Measurements from ENCODE around the gene NRXN3. TPM values are rescaled to one million over a fixed set of nuclear protein-coding genes. Genes with fewer than 3 reads are reported as not detected.

NRXN3 gene
- total RNA-seq, 1 experiment from 2014 or later, result not detected

GRCh38 chr14:78175412-78175811 is 5.2 kb downstream of the NRXN3 start:
- POLR2A ChIA-PET (ENCODE audit: unreplicated experiment), result no interaction called here
- intact Hi-C loops (cut with micrococcal nuclease; ENCODE audit: unreplicated experiment), result no loop called here

DNA sequence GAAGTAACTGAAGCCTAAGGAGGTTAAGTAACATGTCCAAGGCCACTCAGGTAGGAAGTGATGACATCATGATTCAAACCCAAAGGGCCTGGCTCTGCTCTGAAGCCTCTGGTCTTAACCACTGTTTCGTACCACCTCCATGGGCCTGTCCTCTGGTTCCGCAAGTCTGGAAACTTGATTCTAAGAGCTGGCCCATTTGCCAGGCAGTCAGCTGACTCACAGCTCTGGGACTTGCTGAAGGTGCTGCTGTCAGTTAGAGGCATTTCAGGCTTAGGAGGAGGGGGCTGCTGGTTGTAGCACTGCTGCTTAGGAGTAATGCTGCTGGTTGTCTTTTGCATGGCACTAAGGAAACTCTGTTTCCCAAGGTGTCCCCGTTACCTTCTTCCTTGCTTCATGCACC is 7.9 kb downstream of the NRXN3 start:
- CTCF ChIA-PET, result no interaction called here

More at GRCh38 chr14:78175412-78175811, 5.2 kb downstream of the NRXN3 start:
- H3K36me3 ChIP-seq (ENCODE audit: low read depth), result no peaks in the 10 kb centered on the region
- no peak overlapping the region for H3K4me2 ChIP-seq
- H2AFZ ChIP-seq, result no peak overlapping the region
- no peaks in the 10 kb centered on the region for H4K20me1 ChIP-seq (ENCODE audit: insufficient read depth)
- no peak overlapping the region for H3K4me3 ChIP-seq
- CTCF ChIA-PET, result no interaction called here
- H3K79me2 ChIP-seq (ENCODE audit: low read depth), result no peaks in the 10 kb centered on the region
- no peaks in the 10 kb centered on the region for H3K9me3 ChIP-seq (ENCODE audit: insufficient read depth, low read depth)
- peaks cover 86% of the 10 kb centered on the region for H3K27me3 ChIP-seq (ENCODE audit: insufficient read depth, low read depth)
- no peak for DNase-seq
- no peaks in the 10 kb centered on the region for H3K4me1 ChIP-seq (replicated peaks; ENCODE audit: insufficient read depth)
- BruUV-seq (replicated peaks), result no TSS peak
- no peaks in the 10 kb centered on the region for H3K9me2 ChIP-seq (ENCODE audit: insufficient read depth)
- H3F3A ChIP-seq (ENCODE audit: insufficient read depth, low read depth), result no peaks in the 10 kb centered on the region
- no peak overlapping the region for H3K27ac ChIP-seq
- TF ChIP-seq EZH2 (IDR thresholded peaks at IDR 0.05; ENCODE audit: low read depth), result no peak
- TF ChIP-seq, protein P1, sequence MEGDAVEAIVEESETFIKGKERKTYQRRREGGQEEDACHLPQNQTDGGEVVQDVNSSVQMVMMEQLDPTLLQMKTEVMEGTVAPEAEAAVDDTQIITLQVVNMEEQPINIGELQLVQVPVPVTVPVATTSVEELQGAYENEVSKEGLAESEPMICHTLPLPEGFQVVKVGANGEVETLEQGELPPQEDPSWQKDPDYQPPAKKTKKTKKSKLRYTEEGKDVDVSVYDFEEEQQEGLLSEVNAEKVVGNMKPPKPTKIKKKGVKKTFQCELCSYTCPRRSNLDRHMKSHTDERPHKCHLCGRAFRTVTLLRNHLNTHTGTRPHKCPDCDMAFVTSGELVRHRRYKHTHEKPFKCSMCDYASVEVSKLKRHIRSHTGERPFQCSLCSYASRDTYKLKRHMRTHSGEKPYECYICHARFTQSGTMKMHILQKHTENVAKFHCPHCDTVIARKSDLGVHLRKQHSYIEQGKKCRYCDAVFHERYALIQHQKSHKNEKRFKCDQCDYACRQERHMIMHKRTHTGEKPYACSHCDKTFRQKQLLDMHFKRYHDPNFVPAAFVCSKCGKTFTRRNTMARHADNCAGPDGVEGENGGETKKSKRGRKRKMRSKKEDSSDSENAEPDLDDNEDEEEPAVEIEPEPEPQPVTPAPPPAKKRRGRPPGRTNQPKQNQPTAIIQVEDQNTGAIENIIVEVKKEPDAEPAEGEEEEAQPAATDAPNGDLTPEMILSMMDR (conservative IDR thresholded peaks at IDR 0.05), result no peak

GRCh38 chr14:78178971-78179370 is 8.8 kb downstream of the NRXN3 start:
- no peak for DNase-seq
- ChIA-PET CTCF (no interaction called here), POLR2A (ENCODE audit: unreplicated experiment) (no interaction called here)
- H3K27me3 ChIP-seq (ENCODE audit: insufficient read depth, low read depth), result peaks cover 87% of the 10 kb centered on the region
- intact Hi-C loops (cut with micrococcal nuclease; ENCODE audit: unreplicated experiment), result no loop called here
- no peaks in the 10 kb centered on the region for H3K9me2 ChIP-seq (ENCODE audit: insufficient read depth)
- no peak overlapping the region for H3K4me3 ChIP-seq
- no peaks in the 10 kb centered on the region for H3K79me2 ChIP-seq (ENCODE audit: low read depth)
- no peak overlapping the region for H3K4me2 ChIP-seq
- H3F3A ChIP-seq (ENCODE audit: insufficient read depth, low read depth), result no peaks in the 10 kb centered on the region
- H2AFZ ChIP-seq, result no peak overlapping the region
- H3K9me3 ChIP-seq (ENCODE audit: insufficient read depth, low read depth), result no peaks in the 10 kb centered on the region
- H3K4me1 ChIP-seq (replicated peaks; ENCODE audit: insufficient read depth), result no peaks in the 10 kb centered on the region
- no peaks in the 10 kb centered on the region for H3K36me3 ChIP-seq (ENCODE audit: low read depth)
- H3K27ac ChIP-seq, result no peak overlapping the region
- no TSS peak for BruUV-seq (replicated peaks)
- H4K20me1 ChIP-seq (ENCODE audit: insufficient read depth), result no peaks in the 10 kb centered on the region
- TF ChIP-seq, protein P1 (conservative IDR thresholded peaks at IDR 0.05), result no peak
- no peak for TF ChIP-seq EZH2 (IDR thresholded peaks at IDR 0.05; ENCODE audit: low read depth)

More for the DNA sequence above, 7.9 kb downstream of the NRXN3 start:
- intact Hi-C loops (cut with micrococcal nuclease; ENCODE audit: unreplicated experiment), result no loop called here
- BruUV-seq (replicated peaks), result no TSS peak
- Histone ChIP-seq H3K36me3 (ENCODE audit: low read depth) (no peaks in the 10 kb centered on the region), H3F3A (ENCODE audit: insufficient read depth, low read depth) (no peaks in the 10 kb centered on the region), H3K9me2 (ENCODE audit: insufficient read depth) (no peaks in the 10 kb centered on the region), H3K27me3 (ENCODE audit: insufficient read depth, low read depth) (peaks cover 86% of the 10 kb centered on the region), H3K4me1 (replicated peaks; ENCODE audit: insufficient read depth) (no peaks in the 10 kb centered on the region), H3K27ac (no peak overlapping the region), H2AFZ (no peak overlapping the region), H3K4me2 (no peak overlapping the region), H3K9me3 (ENCODE audit: insufficient read depth, low read depth) (no peaks in the 10 kb centered on the region), H3K4me3 (no peak overlapping the region), H4K20me1 (ENCODE audit: insufficient read depth) (no peaks in the 10 kb centered on the region), H3K79me2 (ENCODE audit: low read depth) (no peaks in the 10 kb centered on the region)
- DNase-seq, result no peak
- POLR2A ChIA-PET (ENCODE audit: unreplicated experiment), result no interaction called here
- TF ChIP-seq, protein P1 (conservative IDR thresholded peaks at IDR 0.05), result no peak
- TF ChIP-seq EZH2 (IDR thresholded peaks at IDR 0.05; ENCODE audit: low read depth), result no peak

Data from PC-9 (cell line).